ENCODE results near the gene CBARP. TPM values are rescaled to one million over a fixed set of nuclear protein-coding genes. Genes with fewer than 3 reads are reported as not detected.

The CBARP gene
- polyA plus RNA-seq, 1 of the 3 experiments (the other 2 are of a cell fraction) = 5.1 TPM

- no peak overlapping the region for H3K9ac ChIP-seq
- H3K27ac ChIP-seq (ENCODE audit: low read depth in 2 of 2, low read length in 1 of 2) = no peak overlapping the region
- CTCF ChIA-PET = interaction anchor here (1.4 kb wide), 1 partner anchor 50 kb away, joined by 3 read pairs; no protein-coding TSS in a partner anchor
- DNase-seq = no peak
- H3K4me2 ChIP-seq = no peak overlapping the region
- no peak overlapping the region for H3K4me3 ChIP-seq (ENCODE audit: low read depth in 2 of 2, low read length in 1 of 2)
- no peak for TF ChIP-seq POLR2AphosphoS5 (IDR thresholded peaks at IDR 0.05; ENCODE audit: low read depth, low read length)
- TF ChIP-seq MAX (IDR thresholded peaks at IDR 0.05; ENCODE audit: low read depth) = no peak
- TF ChIP-seq, protein P1, sequence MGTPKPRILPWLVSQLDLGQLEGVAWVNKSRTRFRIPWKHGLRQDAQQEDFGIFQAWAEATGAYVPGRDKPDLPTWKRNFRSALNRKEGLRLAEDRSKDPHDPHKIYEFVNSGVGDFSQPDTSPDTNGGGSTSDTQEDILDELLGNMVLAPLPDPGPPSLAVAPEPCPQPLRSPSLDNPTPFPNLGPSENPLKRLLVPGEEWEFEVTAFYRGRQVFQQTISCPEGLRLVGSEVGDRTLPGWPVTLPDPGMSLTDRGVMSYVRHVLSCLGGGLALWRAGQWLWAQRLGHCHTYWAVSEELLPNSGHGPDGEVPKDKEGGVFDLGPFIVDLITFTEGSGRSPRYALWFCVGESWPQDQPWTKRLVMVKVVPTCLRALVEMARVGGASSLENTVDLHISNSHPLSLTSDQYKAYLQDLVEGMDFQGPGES (IDR thresholded peaks at IDR 0.05; ENCODE audit: low read depth, low read length) = no peak
- no peak for TF ChIP-seq EP300 (IDR thresholded peaks at IDR 0.05; ENCODE audit: borderline replicate concordance in 1 of 2, low read depth in 1 of 2, low read length in 1 of 2)
- TF ChIP-seq YY1 (IDR thresholded peaks at IDR 0.05; ENCODE audit: low read depth) = no peak
- no peak for TF ChIP-seq NRF1 (IDR thresholded peaks at IDR 0.05; ENCODE audit: low read depth, low read length)
- no peak for TF ChIP-seq GATA2 (CRISPR knock-in tag; IDR thresholded peaks at IDR 0.05)
- no peak for TF ChIP-seq TCF12 (IDR thresholded peaks at IDR 0.05)
- no peaks in the 10 kb centered on the region for H3K4me1 ChIP-seq (ENCODE audit: control insufficient read depth in 1 of 2, insufficient read depth in 2 of 2, low read depth in 1 of 2, low read length in 1 of 2)
- H3K27me3 ChIP-seq (ENCODE audit: insufficient read depth) = no peaks in the 10 kb centered on the region
- H3K36me3 ChIP-seq (replicated peaks in 1 of 2; ENCODE audit: control insufficient read depth in 1 of 2, insufficient read depth in 2 of 2, low read length in 1 of 2) = peaks cover 0 to 57% of the 10 kb centered on the region in 2 experiments
- no peak overlapping the region for H2AFZ ChIP-seq (ENCODE audit: low read depth)
- 97% methylated on average over 20 of the region's 61 CpGs for WGBS (ENCODE audit: low lambda C conversion rate)
- H4K20me1 ChIP-seq (ENCODE audit: insufficient read depth) = peaks cover 12% of the 10 kb centered on the region
- no peaks in the 10 kb centered on the region for H3K9me3 ChIP-seq
- no peaks in the 10 kb centered on the region for H3K79me2 ChIP-seq (ENCODE audit: insufficient read depth)
- POLR2A ChIA-PET = no interaction called here
- peaks cover 14% of the 10 kb centered on the region for H3F3A ChIP-seq (replicated peaks; ENCODE audit: insufficient read depth)
- H3K9me2 ChIP-seq = no peaks in the 10 kb centered on the region
Observed at GRCh38 chr19:1229924-1230782, 7.7 kb downstream of the CBARP start.

DNA sequence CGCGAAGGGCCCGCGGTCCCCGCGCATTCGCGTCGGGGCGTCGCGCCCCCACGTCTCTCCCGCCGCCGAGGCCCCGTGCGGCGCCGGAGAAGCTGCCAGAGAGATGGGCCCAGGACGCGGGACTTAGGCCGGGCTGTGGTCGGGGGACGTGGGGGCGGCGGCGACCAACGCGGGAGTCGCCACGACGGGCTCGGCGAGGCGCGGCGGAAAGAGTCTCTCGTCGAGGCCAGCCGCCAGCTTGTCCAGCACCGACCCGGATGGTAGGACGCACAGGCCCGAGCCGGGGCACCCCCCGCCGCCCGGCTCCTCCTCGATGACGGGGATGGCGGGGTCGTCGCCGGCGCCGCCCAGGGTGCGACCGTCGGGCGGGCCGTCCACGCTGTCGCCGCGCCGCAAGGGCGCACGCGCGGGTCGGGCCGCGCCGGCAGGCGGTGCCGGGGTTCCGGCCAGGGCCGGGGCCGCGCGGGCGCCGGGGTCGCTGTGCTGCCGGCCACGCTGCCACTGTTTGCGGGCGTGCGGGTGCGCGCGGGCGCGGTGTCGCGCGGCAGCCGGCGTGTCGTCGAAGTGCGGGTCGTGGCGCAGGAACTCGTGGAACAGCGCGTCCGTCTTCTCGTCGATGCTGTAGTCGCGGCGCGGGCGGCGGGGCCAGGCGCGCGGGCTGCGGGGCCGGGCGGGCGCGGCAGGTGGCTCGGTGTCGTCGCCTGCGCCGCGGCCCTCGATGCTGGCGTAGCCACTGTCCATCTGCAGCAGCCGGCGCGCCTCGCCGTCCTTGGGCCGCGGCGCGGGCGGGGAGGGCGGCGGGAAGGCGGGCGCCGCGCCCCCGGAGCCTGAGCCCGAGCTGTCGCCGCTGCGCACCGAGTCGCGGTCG, 8.5 kb downstream of the CBARP start:
- no peak overlapping the region for H3K4me3 ChIP-seq (ENCODE audit: low read depth in 2 of 2, low read length in 1 of 2)
- POLR2A ChIA-PET = interaction anchor here (1.1 kb wide), 1 partner anchor 41 kb away, joined by 3 read pairs; no protein-coding TSS in a partner anchor
- TF ChIP-seq RFX5 (IDR thresholded peaks at IDR 0.05; ENCODE audit: low read length) (no peak), FOXM1 (IDR thresholded peaks at IDR 0.05; ENCODE audit: low read depth) (no peak), RXRA (IDR thresholded peaks at IDR 0.05; ENCODE audit: borderline replicate concordance, low read depth) (no peak), FOSL2 (IDR thresholded peaks at IDR 0.05; ENCODE audit: borderline replicate concordance, low read depth) (no peak), EZH2phosphoT487 (IDR thresholded peaks at IDR 0.05; ENCODE audit: borderline replicate concordance, low read depth) (no peak), RCOR1 (IDR thresholded peaks at IDR 0.05; ENCODE audit: low read length) (no peak), TAF1 (IDR thresholded peaks at IDR 0.05; ENCODE audit: borderline replicate concordance, low read depth, low read length) (no peak), TCF12 (IDR thresholded peaks at IDR 0.05) (no peak), ELF1 (IDR thresholded peaks at IDR 0.05) (no peak), NFIC (IDR thresholded peaks at IDR 0.05; ENCODE audit: borderline replicate concordance) (no peak), CHD2 (IDR thresholded peaks at IDR 0.05; ENCODE audit: low read length, partially characterized antibody) (no peak), POLR2AphosphoS5 (IDR thresholded peaks at IDR 0.05; ENCODE audit: low read depth, low read length) (no peak), MEF2A (IDR thresholded peaks at IDR 0.05; ENCODE audit: borderline replicate concordance, low read depth) (no peak)
- TF ChIP-seq, protein P1 (IDR thresholded peaks at IDR 0.05; ENCODE audit: low read depth, low read length) = no peak
- TF ChIP-seq, protein P2, sequence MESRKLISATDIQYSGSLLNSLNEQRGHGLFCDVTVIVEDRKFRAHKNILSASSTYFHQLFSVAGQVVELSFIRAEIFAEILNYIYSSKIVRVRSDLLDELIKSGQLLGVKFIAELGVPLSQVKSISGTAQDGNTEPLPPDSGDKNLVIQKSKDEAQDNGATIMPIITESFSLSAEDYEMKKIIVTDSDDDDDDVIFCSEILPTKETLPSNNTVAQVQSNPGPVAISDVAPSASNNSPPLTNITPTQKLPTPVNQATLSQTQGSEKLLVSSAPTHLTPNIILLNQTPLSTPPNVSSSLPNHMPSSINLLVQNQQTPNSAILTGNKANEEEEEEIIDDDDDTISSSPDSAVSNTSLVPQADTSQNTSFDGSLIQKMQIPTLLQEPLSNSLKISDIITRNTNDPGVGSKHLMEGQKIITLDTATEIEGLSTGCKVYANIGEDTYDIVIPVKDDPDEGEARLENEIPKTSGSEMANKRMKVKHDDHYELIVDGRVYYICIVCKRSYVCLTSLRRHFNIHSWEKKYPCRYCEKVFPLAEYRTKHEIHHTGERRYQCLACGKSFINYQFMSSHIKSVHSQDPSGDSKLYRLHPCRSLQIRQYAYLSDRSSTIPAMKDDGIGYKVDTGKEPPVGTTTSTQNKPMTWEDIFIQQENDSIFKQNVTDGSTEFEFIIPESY (IDR thresholded peaks at IDR 0.05; ENCODE audit: borderline replicate concordance, low read depth) = no peak
- H3K9ac ChIP-seq = no peak overlapping the region
- no peak overlapping the region for H3K4me2 ChIP-seq
- CTCF ChIA-PET = interaction anchor here (1.0 to 2.3 kb wide), 4 partner anchors 11 to 50 kb away, joined by 3 to 5 read pairs (median 4); no protein-coding TSS in a partner anchor
- H2AFZ ChIP-seq (ENCODE audit: low read depth) = no peak overlapping the region
- H3F3A ChIP-seq (replicated peaks; ENCODE audit: insufficient read depth) = peaks cover 14% of the 10 kb centered on the region
- no peaks in the 10 kb centered on the region for H3K9me3 ChIP-seq
- DNase-seq = no peak
- no peaks in the 10 kb centered on the region for H3K79me2 ChIP-seq (ENCODE audit: insufficient read depth)
- no peaks in the 10 kb centered on the region for H3K4me1 ChIP-seq (ENCODE audit: control insufficient read depth in 1 of 2, insufficient read depth in 2 of 2, low read depth in 1 of 2, low read length in 1 of 2)
- no peaks in the 10 kb centered on the region for H3K27me3 ChIP-seq (ENCODE audit: insufficient read depth)
- WGBS (ENCODE audit: low lambda C conversion rate) = 98% methylated on average over 111 of the region's 158 CpGs
- no peak overlapping the region for H3K27ac ChIP-seq (ENCODE audit: low read depth in 2 of 2, low read length in 1 of 2)
- peaks cover 17% of the 10 kb centered on the region for H4K20me1 ChIP-seq (ENCODE audit: insufficient read depth)
- H3K9me2 ChIP-seq = no peaks in the 10 kb centered on the region
- peaks cover 0 to 54% of the 10 kb centered on the region in 2 experiments for H3K36me3 ChIP-seq (replicated peaks in 1 of 2; ENCODE audit: control insufficient read depth in 1 of 2, insufficient read depth in 2 of 2, low read length in 1 of 2)

All from SK-N-SH (cell line).